ENCODE data around the gene PAPOLB.

DNA sequence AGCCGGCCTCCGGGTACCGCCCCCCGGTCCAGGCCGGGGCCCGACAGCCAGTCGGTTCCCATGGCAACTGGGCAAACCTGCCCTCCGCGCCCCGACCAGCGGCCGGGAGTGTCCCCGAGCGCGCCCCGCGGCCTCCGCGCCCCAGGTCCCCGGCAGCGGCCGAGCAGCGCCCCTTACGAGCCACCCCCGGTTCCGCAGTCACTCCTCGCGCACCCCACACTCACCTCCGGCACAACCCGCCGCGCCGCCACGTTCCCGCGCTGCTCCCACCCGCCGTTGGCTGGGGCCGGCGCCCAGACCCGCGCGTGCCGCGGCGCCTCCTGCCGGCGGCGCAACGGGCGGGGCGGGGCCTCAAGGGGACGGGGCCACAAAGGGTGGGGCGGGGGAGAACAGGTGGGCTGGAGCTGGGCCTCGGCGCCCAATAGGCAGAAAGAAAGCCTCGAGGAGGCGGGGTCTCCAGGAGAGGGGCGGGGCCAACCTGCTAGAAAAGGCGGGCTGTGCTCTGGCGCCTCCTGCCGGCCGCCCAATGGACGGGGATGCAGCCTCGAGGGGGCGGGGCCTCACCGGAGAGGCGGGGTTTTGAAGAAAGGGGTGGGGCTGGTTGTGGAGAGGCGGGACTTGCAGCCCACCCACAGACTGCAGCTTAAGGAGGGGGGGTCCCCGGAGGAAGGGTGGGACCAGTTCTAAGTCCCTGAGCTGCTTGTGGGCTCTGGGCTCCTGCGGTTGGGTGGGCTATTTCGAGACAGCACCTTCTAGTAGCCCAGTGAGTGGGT is 21.7 kb upstream of the PAPOLB start, which contains the start of gene RADIL:
- TF ChIP-seq RFX5 (IDR thresholded peaks at IDR 0.05; ENCODE audit: low read depth, low read length) (no peak), BHLHE40 (IDR thresholded peaks at IDR 0.05; ENCODE audit: low read depth, low read length) (no peak), POLR2A (IDR thresholded peaks at IDR 0.05; ENCODE audit: low read depth, low read length) (no peak)
- TF ChIP-seq, protein P1, sequence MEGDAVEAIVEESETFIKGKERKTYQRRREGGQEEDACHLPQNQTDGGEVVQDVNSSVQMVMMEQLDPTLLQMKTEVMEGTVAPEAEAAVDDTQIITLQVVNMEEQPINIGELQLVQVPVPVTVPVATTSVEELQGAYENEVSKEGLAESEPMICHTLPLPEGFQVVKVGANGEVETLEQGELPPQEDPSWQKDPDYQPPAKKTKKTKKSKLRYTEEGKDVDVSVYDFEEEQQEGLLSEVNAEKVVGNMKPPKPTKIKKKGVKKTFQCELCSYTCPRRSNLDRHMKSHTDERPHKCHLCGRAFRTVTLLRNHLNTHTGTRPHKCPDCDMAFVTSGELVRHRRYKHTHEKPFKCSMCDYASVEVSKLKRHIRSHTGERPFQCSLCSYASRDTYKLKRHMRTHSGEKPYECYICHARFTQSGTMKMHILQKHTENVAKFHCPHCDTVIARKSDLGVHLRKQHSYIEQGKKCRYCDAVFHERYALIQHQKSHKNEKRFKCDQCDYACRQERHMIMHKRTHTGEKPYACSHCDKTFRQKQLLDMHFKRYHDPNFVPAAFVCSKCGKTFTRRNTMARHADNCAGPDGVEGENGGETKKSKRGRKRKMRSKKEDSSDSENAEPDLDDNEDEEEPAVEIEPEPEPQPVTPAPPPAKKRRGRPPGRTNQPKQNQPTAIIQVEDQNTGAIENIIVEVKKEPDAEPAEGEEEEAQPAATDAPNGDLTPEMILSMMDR (conservative IDR thresholded peaks at IDR 0.05; ENCODE audit: low read depth, low read length), result peak; percentile 63
